Nephron progenitor cell (in vitro differentiated cells): ENCODE measurements around the gene KIF6.

Experiments
- DNase-seq: peaks from one replicate; pipeline ENCODE4 v3.0.0; 2021
- H3K27ac Mint-ChIP-seq: 2 replicates; pipeline ENCODE4 v1.8.0; 2021; ENCODE audit warnings: mild to moderate bottlenecking, moderate library complexity, mixed read lengths
- H3K27me3 Mint-ChIP-seq: 2 replicates; pipeline ENCODE4 v1.8.0; 2021; ENCODE audit warnings: mild to moderate bottlenecking, low read depth, mixed read lengths; ENCODE audit not compliant: poor library complexity
- H3K36me3 Mint-ChIP-seq: 2 replicates; pipeline ENCODE4 v1.8.0; 2021; ENCODE audit warnings: low read depth, mixed read lengths
- H3K4me1 Mint-ChIP-seq: 2 replicates; pipeline ENCODE4 v1.8.0; 2021; ENCODE audit warnings: mixed read lengths
- H3K4me3 Mint-ChIP-seq: 2 replicates; pipeline ENCODE4 v1.8.0; 2021; ENCODE audit warnings: mild to moderate bottlenecking, moderate library complexity, mixed read lengths
- H3K9me3 Mint-ChIP-seq: 2 replicates; pipeline ENCODE4 v1.8.0; 2021; ENCODE audit warnings: mild to moderate bottlenecking, moderate library complexity, mixed read lengths
- TF ChIP-seq, protein P1 (sequence below): fragments of 200-600 bp; sonication (generic); IDR thresholded peaks from 2 replicates; pipeline ENCODE4 v1.5.0; 2021; ENCODE audit warnings: antibody characterized with exemption

KIF6 gene

DNA sequence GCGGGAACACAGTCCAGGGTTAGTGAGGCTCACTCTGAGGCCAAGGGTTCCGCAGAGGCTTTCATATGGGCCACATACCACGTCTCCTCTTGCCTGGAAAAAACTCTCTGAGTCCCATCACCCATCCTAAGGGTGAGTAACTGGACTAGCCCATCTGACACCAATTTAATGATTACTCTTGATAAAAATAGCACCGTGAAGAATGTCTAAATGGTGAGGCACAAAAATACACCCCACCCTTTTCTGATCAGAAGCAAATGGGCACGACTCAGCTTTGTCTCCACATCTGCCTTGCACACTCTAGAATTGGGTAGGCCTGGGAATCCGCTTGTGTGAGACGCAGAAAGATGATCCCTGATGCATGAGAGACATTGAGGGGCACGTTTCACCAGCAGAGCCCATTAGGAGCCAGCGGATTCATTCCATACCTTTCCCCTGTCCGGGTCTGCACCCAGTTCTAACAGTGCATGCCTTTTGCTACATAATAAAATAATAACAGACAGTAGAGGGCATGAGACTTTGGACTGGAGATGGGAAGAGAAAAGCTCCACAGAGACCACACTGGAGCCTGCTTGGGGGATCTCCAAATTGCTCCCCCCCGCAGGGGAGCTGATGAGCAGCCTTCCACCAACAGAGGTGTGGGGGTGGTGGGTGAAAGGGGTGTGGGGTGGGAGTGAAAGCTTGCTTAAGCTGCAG lies 292.7 kb downstream of the KIF6 start:
- Mint-ChIP-seq H3K4me1 (peaks cover 21% of the 10 kb centered on the region), H3K36me3 (peaks cover 4% of the 10 kb centered on the region), H3K9me3 (peaks cover 21% of the 10 kb centered on the region), H3K27ac (no peak overlapping the region), H3K27me3 (no peaks in the 10 kb centered on the region), H3K4me3 (no peak overlapping the region)
- DNase-seq, result no peak
- TF ChIP-seq, protein P1, sequence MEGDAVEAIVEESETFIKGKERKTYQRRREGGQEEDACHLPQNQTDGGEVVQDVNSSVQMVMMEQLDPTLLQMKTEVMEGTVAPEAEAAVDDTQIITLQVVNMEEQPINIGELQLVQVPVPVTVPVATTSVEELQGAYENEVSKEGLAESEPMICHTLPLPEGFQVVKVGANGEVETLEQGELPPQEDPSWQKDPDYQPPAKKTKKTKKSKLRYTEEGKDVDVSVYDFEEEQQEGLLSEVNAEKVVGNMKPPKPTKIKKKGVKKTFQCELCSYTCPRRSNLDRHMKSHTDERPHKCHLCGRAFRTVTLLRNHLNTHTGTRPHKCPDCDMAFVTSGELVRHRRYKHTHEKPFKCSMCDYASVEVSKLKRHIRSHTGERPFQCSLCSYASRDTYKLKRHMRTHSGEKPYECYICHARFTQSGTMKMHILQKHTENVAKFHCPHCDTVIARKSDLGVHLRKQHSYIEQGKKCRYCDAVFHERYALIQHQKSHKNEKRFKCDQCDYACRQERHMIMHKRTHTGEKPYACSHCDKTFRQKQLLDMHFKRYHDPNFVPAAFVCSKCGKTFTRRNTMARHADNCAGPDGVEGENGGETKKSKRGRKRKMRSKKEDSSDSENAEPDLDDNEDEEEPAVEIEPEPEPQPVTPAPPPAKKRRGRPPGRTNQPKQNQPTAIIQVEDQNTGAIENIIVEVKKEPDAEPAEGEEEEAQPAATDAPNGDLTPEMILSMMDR, result no peak

DNA sequence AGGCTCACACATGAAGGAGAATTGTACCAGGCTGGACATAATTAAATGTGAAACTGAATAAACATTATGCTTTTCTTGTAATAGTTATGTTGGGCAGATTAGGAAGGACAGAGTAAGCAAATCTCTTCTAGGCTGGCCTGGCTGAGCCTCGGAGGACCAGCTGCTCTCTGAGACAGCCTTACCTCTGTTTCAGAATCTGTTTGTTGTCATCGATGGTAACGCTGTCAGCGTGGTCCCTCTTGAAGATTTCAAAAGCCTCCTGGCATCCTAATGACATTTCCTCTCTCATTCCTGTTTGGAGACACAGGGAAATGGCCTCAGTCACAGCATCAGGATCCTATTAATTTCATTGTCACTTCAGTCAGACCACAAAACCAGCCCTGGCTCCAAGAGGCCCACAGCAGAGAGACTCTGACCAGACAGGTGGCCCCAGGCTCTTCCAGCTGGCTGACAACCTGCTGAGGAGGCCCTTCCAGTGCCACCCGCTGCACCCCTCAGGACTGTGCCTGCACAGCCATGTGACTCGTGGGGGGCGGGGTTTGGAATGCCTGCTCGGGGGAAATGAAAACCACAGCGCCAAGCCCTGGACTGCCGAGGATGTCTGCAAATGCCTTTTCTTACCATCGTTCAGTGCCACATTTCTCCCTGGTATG lies 294.2 kb downstream of the KIF6 start:
- H3K4me3 Mint-ChIP-seq, result no peak overlapping the region
- H3K27me3 Mint-ChIP-seq, result no peaks in the 10 kb centered on the region
- TF ChIP-seq, protein P1, result no peak
- H3K9me3 Mint-ChIP-seq, result peaks cover 6% of the 10 kb centered on the region
- H3K27ac Mint-ChIP-seq, result no peak overlapping the region
- peaks cover 4% of the 10 kb centered on the region for H3K36me3 Mint-ChIP-seq
- H3K4me1 Mint-ChIP-seq, result peaks cover 21% of the 10 kb centered on the region
- DNase-seq, result peak; percentile 32

DNA sequence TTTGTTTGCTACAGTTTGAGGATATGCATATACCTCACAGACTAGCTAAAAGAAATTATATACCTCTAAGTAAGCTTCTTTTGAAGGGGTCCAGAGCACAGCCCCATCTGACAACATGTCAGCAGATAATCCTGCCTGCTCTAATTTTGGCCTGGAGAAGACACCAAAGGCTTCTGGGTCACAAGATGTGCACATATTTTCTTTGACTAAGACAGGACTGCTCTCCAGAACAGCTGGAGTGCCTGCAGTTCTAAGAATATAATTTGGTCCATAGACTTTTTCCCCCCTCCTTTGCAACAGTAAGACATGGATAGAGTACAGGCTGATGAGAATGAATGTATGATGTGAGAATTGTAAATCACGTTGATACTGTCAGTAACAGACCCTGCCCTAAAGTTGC lies 294.8 kb downstream of the KIF6 start:
- Mint-ChIP-seq H3K27ac (no peak overlapping the region), H3K27me3 (no peaks in the 10 kb centered on the region), H3K9me3 (peaks cover under 1% of the 10 kb centered on the region), H3K4me3 (no peak overlapping the region), H3K4me1 (peaks cover 21% of the 10 kb centered on the region), H3K36me3 (no peaks in the 10 kb centered on the region)
- TF ChIP-seq, protein P1, result no peak
- DNase-seq, result no peak

DNA sequence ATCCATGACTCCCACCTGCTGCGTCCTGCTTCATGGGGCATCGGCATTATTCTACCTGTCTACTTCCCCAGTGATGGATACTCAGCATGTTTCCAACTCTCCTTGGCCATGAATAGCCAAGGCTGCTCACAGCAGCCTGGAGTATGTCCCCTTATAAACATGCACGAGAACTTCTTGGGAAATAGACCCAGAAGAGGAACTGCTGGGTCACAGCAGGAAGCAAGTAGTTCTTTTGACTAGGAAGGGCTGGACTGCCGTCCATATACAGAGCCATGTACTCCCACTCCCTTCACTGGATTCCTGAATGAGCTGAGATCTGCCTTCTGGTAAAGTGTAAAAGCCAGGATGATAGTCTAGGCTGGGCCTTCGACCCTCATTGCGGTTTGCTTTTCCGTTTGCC lies 296.4 kb downstream of the KIF6 start:
- TF ChIP-seq, protein P1, result no peak
- H3K36me3 Mint-ChIP-seq, result no peaks in the 10 kb centered on the region
- H3K9me3 Mint-ChIP-seq, result no peaks in the 10 kb centered on the region
- no peaks in the 10 kb centered on the region for H3K27me3 Mint-ChIP-seq
- DNase-seq, result no peak
- no peak overlapping the region for H3K4me3 Mint-ChIP-seq
- H3K27ac Mint-ChIP-seq, result no peak overlapping the region
- peaks cover 21% of the 10 kb centered on the region for H3K4me1 Mint-ChIP-seq

DNA sequence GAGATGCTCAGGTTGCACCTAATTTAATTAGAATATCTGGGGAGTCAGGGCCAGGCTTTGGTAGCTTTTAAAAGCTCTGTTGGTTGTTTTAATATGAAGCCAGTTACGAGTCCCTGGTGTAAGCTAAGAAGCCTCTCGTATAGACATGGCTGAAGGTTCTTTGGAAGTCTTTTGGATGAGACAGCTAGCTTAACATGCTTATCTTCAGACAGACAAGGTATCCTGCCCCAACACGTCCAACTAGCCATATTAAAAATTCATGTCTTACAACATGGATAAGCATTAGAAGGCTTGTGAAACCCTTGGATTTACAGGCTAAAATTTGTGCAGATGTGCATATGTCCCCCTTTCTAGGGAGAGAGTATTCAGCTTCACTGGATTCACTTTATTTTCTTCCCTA lies 297.1 kb downstream of the KIF6 start:
- Mint-ChIP-seq H3K4me1 (peaks cover 21% of the 10 kb centered on the region), H3K27ac (no peak overlapping the region), H3K9me3 (no peaks in the 10 kb centered on the region), H3K4me3 (no peak overlapping the region), H3K36me3 (no peaks in the 10 kb centered on the region), H3K27me3 (no peaks in the 10 kb centered on the region)
- DNase-seq, result no peak
- TF ChIP-seq, protein P1, result no peak

DNA sequence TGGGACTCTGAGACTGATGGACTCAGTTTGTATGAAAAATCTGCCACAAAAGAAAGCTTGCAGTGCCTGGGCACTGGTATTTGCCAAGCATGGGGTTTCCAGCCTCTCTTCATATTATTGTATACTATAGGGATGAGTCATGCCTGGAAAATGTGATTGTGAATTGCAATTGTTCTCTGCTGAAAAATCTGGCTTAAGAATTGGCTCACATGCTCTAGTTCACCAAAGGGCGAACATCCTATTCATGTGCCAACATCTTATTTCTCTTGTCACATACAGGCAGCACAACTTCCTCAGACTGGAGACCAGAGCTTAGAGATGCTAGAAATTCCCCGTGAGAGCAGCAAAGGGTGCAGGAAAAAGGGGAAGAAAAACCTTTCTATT lies 299.1 kb downstream of the KIF6 start:
- H3K27ac Mint-ChIP-seq, result no peak overlapping the region
- no peaks in the 10 kb centered on the region for H3K9me3 Mint-ChIP-seq
- peaks cover 3% of the 10 kb centered on the region for H3K27me3 Mint-ChIP-seq
- H3K4me1 Mint-ChIP-seq, result peaks cover 6% of the 10 kb centered on the region
- H3K36me3 Mint-ChIP-seq, result no peaks in the 10 kb centered on the region
- no peak overlapping the region for H3K4me3 Mint-ChIP-seq
- TF ChIP-seq, protein P1, result no peak
- no peak for DNase-seq
